CD4-positive, alpha-beta T cell treated with Interleukin-4 for 1 hour (primary cell): ENCODE results near the gene TBC1D10A.

Source experiments
- DNase-seq, 2 donors: peaks; one replicate each; pipeline ENCODE4 v3.0.0-alpha.2; 2020 to 2022

The TBC1D10A gene, protein sequence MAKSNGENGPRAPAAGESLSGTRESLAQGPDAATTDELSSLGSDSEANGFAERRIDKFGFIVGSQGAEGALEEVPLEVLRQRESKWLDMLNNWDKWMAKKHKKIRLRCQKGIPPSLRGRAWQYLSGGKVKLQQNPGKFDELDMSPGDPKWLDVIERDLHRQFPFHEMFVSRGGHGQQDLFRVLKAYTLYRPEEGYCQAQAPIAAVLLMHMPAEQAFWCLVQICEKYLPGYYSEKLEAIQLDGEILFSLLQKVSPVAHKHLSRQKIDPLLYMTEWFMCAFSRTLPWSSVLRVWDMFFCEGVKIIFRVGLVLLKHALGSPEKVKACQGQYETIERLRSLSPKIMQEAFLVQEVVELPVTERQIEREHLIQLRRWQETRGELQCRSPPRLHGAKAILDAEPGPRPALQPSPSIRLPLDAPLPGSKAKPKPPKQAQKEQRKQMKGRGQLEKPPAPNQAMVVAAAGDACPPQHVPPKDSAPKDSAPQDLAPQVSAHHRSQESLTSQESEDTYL

GRCh38 chr22:30326706-30327362 is at the start of gene TBC1D10A:
Gene TBC1D10A, minus strand, starts transcription at chr22:30326941. Its CDS starts 60 bp downstream, at chr22:30326881.
- DNase-seq = peak; percentile 94 to 95

- no peak for DNase-seq
Measured at GRCh38 chr22:30375312-30375849, 48.6 kb upstream of the TBC1D10A start.

GRCh38 chr22:30373331-30374325 is 46.9 kb upstream of the TBC1D10A start:
- DNase-seq = no peak

DNA sequence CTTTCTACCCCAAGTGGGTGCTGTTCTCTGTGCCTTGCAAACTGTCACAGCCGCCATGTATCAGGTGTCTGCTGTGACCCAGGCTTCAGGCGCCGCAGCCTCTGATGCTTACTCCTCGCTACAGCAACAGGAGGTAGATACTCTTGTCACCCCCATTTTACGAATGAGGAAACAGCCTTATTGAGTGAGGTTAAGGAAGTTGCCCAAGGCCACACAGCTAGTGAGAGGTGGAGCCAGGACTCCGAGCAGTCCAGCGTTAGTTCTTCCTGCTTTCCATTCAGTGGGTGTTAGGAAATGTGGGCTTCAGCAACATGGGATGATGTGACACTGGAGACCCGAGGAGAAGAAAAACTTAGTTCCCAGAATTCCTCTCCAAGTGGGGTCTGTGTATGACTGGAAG is 46.2 kb upstream of the TBC1D10A start:
- peak in 1 of 2 donors; percentile 29 for DNase-seq

DNA sequence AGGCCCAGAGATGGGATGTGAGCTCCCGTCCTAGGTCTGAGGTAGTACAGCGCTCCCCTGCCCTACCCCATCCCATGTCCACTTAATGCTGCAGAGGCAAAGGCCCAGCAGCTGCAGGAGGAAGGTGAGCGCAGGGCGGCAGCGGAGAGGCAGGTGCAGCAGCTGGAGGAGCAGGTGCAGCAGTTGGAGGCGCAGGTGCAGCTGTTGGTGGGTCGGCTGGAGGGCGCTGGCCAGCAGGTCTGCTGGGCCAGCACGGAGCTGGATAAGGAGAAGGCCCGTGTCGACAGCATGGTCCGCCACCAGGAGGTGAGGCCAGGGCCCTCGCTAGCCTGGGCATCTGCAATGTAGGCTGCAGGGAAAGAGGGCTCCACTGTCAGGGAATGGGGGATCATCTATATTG is 45.2 kb upstream of the TBC1D10A start:
- no peak for DNase-seq

DNA sequence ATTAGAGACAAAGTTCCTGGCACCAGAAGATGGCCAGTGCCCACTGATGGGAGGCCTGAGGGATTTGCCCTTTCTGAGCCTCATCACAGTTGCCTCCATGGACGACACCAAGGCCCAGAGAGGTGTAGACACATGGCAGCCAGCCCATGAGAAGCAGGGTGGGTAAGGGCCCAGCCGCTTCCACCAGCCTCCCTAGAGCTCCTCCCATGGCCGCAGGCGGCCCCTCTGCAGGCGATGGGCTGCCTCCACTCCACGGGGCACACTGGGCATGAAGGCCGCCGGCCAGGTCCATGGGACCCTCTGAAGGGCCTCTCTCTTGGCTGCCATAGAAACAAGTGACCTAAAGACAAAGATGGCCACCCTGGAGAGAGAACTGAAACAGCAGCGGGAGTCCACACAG is 44.6 kb upstream of the TBC1D10A start:
- no peak for DNase-seq

GRCh38 chr22:30370641-30371230 is 44.0 kb upstream of the TBC1D10A start:
- DNase-seq = no peak

- no peak for DNase-seq
Measured at GRCh38 chr22:30368420-30368819, 41.7 kb upstream of the TBC1D10A start.

- DNase-seq = no peak
Measured at GRCh38 chr22:30365891-30366290, 39.1 kb upstream of the TBC1D10A start.

- no peak for DNase-seq
Measured at GRCh38 chr22:30362651-30363281, 36.0 kb upstream of the TBC1D10A start.

DNA sequence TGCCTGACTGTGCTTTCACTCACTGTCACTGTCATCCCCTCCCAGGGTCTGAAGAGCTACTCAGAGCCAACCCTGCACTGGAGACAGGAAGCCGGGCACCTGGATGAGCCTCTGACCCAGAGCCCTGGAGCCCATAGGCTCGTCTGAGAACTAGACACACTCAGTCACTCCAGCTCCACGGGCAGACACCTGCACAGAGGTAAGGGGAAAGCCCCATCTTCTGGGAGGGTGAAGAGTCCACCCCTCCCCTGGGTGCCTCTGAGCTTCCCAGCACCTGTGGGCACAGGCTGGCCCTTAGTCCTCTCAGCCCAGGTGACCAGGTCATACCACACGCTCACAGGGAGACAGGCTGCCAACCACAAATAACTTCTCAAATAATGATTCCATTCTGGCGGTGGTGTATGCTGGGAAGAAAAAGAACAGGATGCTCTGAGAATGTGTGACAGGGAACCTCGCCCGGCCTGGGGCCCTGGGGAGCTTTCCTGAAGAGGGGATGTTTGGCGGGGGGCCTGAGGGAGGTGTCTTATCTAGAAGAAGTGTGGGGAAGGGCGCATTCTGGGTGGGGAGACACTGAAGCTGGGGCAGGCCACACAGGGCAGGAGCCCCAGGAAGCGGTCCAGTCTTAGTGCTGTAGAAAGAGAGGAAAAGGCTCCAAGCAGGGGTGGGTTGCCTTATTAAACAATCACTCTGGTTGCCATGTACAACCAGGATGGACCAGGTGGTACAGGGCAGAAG is 35.3 kb upstream of the TBC1D10A start:
- no peak for DNase-seq

DNA sequence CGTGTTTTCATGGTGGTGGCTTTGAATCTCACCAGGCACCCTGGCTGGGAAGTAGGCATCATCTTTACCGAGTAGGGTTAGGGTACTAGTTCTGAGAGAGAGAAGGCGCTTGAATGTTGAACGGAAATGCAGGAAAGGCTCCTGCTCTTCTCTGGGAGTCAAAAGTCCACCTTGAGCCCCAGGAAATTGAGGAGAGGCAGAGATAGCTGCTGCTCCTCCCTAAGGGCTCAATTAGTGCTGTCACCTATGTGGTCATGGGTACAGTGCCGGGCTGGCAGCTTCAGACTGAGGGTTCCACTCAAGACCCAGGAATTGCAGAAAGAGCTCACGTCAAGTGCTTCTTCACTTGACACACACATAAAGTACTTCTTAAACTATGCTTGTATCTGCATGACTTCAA is 31.8 kb upstream of the TBC1D10A start:
- DNase-seq = no peak

DNA sequence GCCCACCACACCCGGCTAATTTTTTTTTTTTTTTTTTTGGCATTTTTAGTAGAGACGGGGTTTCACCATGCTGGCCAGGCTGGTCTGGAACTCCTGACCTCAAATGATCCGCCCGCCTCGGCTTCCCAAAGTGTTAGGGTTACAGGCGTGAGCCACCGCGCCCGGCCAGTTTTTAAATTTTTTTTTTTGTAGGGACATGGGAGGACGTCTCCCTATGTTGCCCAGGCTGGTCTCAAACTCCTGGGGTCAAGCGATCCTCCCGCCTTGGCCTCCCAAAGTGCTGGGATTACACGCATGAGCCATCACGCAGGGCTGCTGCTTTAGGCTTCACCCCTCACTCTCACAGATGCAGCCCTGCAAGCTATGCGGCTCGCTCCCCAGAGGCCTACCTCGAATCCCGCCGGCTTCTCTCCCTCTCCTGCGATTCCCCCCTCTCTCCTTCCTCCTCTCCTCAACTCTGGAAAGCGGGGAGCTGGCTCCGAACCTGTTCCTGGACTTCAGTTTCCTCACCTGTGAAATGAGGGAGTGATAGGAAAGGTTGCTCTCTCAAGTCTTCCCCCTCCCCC is 31.0 kb upstream of the TBC1D10A start:
- DNase-seq = no peak

DNA sequence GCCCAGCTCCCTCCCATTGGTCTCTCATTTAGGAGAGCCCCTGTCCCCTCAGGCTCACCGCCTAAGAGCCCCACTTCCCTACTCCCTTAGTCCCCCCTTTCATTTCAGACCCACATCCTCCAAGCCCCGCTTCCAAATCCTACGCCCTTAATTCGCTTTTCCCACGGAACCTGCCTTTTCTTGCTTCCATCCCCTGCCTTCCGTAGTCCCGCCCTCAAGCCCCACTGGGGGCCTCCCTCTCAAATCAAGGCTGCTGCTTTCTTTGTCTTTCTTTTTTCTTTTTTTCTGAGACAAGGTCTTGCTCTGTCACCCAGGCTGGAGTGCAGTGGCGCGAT is 30.5 kb upstream of the TBC1D10A start:
- DNase-seq = no peak

DNA sequence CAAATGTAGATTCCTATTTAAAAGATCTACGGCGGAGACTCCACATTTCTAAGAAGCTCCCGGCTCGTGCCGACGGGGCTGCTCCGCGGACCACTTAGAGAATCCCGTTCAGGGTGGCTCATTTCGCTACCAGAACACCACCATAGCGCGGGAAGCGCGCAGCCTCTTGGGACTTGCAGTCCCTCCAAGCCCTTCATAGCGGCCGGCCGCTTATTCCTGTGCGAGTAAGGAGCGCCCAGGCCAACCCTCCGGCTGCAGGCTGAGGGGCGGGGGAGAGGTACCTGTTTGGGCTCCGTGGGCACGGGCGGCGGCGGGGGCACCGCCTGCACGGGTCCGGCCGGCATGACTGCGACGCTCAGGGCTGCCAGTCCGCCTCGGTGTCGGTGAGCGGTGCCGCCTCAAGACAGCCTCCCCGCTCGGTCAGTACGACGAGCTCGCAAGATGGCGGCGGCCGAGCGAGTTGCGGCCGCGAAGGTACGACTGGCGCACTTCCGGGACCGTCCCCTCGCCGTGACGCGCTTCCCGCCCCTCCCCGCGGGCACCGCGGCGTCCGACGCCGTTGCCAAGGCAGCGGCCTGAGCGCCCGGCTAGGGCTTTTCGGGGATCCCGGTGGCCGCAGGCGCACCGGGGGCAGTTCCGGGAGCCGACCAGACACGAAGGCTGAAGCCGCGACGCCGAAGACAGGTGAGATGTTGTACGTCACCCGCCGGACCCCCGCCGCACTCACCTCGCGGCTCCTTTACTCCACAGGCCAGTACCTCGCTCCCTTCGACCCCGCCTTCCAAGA is 29.9 kb upstream of the TBC1D10A start, which contains the start of the genes CCDC157 and SF3A1:
Gene CCDC157, plus strand, starts transcription at position 559 of the 787 bp plus-strand sequence. CDS start 8,994 bp downstream, outside the sequence.
Gene SF3A1, minus strand, starts transcription at position 446 of the 787 bp plus-strand sequence. Its CDS starts 102 bp downstream, at position 344.
- peak; percentile 86 for DNase-seq

DNA sequence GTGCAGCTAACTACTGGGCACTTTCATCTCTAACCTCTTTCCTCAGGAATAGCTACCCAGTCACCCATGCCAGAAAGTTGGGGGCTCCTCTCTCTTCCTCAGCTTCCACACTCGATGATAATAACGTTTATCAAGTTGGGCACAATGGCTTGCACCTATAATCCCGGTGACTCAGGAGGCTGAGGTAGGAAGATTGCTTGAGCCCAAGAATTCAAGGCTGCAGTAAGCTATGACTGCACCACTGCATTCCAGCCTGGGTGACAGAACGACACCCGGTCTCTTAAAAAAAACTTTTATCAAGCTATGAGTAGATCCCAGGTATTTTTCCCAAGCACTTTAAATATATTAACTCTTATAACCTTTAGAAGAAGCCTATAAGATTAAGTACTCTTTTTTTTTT is 27.9 kb upstream of the TBC1D10A start:
- no peak for DNase-seq

DNA sequence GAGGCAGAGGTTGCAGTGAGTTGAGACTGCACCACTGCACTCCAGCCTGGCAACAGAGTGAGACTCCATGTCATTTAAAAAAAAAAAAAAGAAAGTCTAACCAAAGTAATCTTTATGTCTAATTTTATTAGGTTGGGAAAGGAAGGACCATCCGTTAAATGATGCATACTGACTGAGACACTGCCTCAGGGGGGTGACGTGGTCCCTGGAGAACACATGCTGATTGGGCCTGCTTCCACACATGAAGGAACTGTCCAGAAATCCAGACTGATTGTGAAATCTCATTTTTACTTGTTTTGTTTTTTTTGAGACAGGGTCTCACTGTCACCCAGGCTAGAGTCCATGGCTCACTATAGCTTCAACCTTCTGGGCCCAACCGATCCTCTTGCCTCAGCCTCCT is 24.5 kb upstream of the TBC1D10A start:
- DNase-seq = no peak

DNA sequence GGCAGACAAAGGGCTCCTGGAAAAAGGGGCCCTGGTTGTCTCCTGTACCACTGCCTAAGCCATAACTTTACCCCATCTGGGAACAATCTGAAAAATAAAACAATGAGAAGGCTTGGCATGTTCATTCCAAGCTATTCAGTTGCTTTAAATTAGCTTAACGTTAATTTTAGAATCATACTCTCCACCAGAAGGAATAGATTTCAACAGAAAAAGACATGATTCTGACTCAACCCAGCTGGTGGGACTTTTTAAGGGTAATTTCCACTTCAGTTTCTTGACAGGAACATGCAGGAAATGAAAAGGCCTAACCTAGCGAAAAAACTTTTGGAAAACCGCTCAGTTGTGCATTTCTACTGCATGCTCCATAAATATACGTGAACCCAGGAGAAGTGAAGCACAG is 22.1 kb upstream of the TBC1D10A start:
- no peak for DNase-seq

- DNase-seq = no peak
Measured at GRCh38 chr22:30348404-30348803, 21.7 kb upstream of the TBC1D10A start.
